ENCODE measurements around the gene SELENON. TPM values are rescaled to one million over a fixed set of nuclear protein-coding genes. Genes with fewer than 3 reads are reported as not detected.

SELENON gene
- total RNA-seq, 1 experiment from 2014 or later, result 57.2 TPM

- POLR2A ChIA-PET, result no interaction called here
- H3K27ac ChIP-seq (ENCODE audit: low read length), result no peak overlapping the region
- peaks cover 10% of the 10 kb centered on the region; the same call in 1 of the 2 replicates for H3K4me1 ChIP-seq (ENCODE audit: control insufficient read depth, insufficient read depth, low read length)
- intact Hi-C loops (cut with micrococcal nuclease; ENCODE audit: unreplicated experiment) (no loop called here), in situ Hi-C loops (cut with HindIII; ENCODE audit: low pct_unique_long_range_greater_than_20kb, low sequenced_read_pairs) (no loop called here)
- no TSS peak for BruUV-seq (replicated peaks)
- no peak overlapping the region for H3K4me3 ChIP-seq (ENCODE audit: low read depth in 2 of 2, low read length in 2 of 2)
- ATAC-seq, result no peak
- no peaks in the 10 kb centered on the region for H3K27me3 ChIP-seq (ENCODE audit: control insufficient read depth, insufficient read depth, low read length)
- CTCF ChIA-PET, result no interaction called here
- no peaks in the 10 kb centered on the region for H3K9me3 ChIP-seq (ENCODE audit: control insufficient read depth, insufficient read depth, low read depth, low read length)
- no peak for TF ChIP-seq SIN3A (IDR thresholded peaks at IDR 0.05; ENCODE audit: borderline replicate concordance, insufficient read depth, low read depth, low read length)
- TF ChIP-seq, protein P1, sequence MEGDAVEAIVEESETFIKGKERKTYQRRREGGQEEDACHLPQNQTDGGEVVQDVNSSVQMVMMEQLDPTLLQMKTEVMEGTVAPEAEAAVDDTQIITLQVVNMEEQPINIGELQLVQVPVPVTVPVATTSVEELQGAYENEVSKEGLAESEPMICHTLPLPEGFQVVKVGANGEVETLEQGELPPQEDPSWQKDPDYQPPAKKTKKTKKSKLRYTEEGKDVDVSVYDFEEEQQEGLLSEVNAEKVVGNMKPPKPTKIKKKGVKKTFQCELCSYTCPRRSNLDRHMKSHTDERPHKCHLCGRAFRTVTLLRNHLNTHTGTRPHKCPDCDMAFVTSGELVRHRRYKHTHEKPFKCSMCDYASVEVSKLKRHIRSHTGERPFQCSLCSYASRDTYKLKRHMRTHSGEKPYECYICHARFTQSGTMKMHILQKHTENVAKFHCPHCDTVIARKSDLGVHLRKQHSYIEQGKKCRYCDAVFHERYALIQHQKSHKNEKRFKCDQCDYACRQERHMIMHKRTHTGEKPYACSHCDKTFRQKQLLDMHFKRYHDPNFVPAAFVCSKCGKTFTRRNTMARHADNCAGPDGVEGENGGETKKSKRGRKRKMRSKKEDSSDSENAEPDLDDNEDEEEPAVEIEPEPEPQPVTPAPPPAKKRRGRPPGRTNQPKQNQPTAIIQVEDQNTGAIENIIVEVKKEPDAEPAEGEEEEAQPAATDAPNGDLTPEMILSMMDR (IDR thresholded peaks at IDR 0.05), result no peak
- TF ChIP-seq, protein P2, sequence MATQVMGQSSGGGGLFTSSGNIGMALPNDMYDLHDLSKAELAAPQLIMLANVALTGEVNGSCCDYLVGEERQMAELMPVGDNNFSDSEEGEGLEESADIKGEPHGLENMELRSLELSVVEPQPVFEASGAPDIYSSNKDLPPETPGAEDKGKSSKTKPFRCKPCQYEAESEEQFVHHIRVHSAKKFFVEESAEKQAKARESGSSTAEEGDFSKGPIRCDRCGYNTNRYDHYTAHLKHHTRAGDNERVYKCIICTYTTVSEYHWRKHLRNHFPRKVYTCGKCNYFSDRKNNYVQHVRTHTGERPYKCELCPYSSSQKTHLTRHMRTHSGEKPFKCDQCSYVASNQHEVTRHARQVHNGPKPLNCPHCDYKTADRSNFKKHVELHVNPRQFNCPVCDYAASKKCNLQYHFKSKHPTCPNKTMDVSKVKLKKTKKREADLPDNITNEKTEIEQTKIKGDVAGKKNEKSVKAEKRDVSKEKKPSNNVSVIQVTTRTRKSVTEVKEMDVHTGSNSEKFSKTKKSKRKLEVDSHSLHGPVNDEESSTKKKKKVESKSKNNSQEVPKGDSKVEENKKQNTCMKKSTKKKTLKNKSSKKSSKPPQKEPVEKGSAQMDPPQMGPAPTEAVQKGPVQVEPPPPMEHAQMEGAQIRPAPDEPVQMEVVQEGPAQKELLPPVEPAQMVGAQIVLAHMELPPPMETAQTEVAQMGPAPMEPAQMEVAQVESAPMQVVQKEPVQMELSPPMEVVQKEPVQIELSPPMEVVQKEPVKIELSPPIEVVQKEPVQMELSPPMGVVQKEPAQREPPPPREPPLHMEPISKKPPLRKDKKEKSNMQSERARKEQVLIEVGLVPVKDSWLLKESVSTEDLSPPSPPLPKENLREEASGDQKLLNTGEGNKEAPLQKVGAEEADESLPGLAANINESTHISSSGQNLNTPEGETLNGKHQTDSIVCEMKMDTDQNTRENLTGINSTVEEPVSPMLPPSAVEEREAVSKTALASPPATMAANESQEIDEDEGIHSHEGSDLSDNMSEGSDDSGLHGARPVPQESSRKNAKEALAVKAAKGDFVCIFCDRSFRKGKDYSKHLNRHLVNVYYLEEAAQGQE (IDR thresholded peaks at IDR 0.05; ENCODE audit: insufficient read depth in 1 of 2, low read depth in 2 of 2, low read length in 1 of 2), result no peak
- TF ChIP-seq POLR2AphosphoS5 (IDR thresholded peaks at IDR 0.05; ENCODE audit: low read depth, low read length), result no peak
- TF ChIP-seq TCF7L2 (IDR thresholded peaks at IDR 0.05; ENCODE audit: low read depth, low read length), result no peak
- no peak for DNase-seq (ENCODE audit: low read depth, low spot score)
- no peaks in the 10 kb centered on the region; the same call in 1 of the 2 replicates for H3K36me3 ChIP-seq (ENCODE audit: control insufficient read depth, insufficient read depth, low read length)
Measured at GRCh38 chr1:25863486-25864262, 63.7 kb downstream of the SELENON start.

- Histone ChIP-seq H3K27me3 (ENCODE audit: control insufficient read depth, insufficient read depth, low read length) (no peaks in the 10 kb centered on the region), H3K27ac (ENCODE audit: low read length) (no peak overlapping the region), H3K36me3 (ENCODE audit: control insufficient read depth, insufficient read depth, low read length) (no peaks in the 10 kb centered on the region), H3K9me3 (ENCODE audit: control insufficient read depth, insufficient read depth, low read depth, low read length) (no peaks in the 10 kb centered on the region), H3K4me1 (ENCODE audit: control insufficient read depth, insufficient read depth, low read length) (peaks cover 10% of the 10 kb centered on the region; the same call in 1 of the 2 replicates), H3K4me3 (ENCODE audit: low read depth in 2 of 2, low read length in 2 of 2) (no peak overlapping the region)
- no peak for TF ChIP-seq TCF7L2 (IDR thresholded peaks at IDR 0.05; ENCODE audit: low read depth, low read length)
- no peak for TF ChIP-seq SIN3A (IDR thresholded peaks at IDR 0.05; ENCODE audit: borderline replicate concordance, insufficient read depth, low read depth, low read length)
- no peak for TF ChIP-seq POLR2AphosphoS5 (IDR thresholded peaks at IDR 0.05; ENCODE audit: low read depth, low read length)
- TF ChIP-seq, protein P1 (IDR thresholded peaks at IDR 0.05), result no peak
- TF ChIP-seq, protein P2 (IDR thresholded peaks at IDR 0.05; ENCODE audit: insufficient read depth in 1 of 2, low read depth in 2 of 2, low read length in 1 of 2), result no peak
- intact Hi-C loops (cut with micrococcal nuclease; ENCODE audit: unreplicated experiment) (no loop called here), in situ Hi-C loops (cut with HindIII; ENCODE audit: low pct_unique_long_range_greater_than_20kb, low sequenced_read_pairs) (no loop called here)
- BruUV-seq (replicated peaks), result no TSS peak
- CTCF ChIA-PET, result interaction anchor here (0.6 kb wide), 2 partner anchors 27 to 31 kb away, joined by 3 read pairs; no protein-coding TSS in a partner anchor
- ATAC-seq (no peak), DNase-seq (ENCODE audit: low read depth, low spot score) (no peak)
- POLR2A ChIA-PET, result interaction anchor here (0.6 kb wide), 1 partner anchor 20 kb away, joined by 3 read pairs; no protein-coding TSS in a partner anchor
Measured at GRCh38 chr1:25864434-25864833, 64.4 kb downstream of the SELENON start.
